GM19351 (cell line): Measurements from ENCODE around the gene KATNB1.
"Not testable (repeated sequence)": the region's sequence is repeated elsewhere in the genome, so short reads cannot be mapped to it uniquely, and the experiment has no call there.

Experiments
- ATAC-seq: cut with Tn5 transposase; IDR thresholded peaks from one replicate; pipeline ENCODE4 v1.9.1; 2021; ENCODE audit warnings: mild to moderate bottlenecking, moderate library complexity; ENCODE audit not compliant: unreplicated experiment

Gene KATNB1

DNA sequence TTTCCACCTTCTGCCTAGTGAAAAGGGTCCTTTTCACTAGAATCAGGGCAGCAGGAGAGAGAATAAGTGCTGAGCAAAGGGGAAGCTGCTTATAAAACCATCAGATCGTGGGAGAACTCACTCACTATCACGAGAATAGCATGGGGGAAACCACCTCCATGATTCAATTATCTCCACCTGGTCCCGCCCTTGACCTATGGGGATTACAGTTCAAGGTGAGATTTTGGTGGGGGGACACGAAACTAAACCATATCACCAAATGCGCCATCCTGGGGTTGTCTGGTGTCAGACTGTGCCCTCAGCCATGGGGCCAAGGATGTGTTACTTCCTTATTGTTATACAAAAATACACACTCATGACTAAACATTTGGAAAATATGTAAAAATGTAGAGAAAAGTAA is 10.4 kb upstream of the KATNB1 start:
- ATAC-seq, result no peak

DNA sequence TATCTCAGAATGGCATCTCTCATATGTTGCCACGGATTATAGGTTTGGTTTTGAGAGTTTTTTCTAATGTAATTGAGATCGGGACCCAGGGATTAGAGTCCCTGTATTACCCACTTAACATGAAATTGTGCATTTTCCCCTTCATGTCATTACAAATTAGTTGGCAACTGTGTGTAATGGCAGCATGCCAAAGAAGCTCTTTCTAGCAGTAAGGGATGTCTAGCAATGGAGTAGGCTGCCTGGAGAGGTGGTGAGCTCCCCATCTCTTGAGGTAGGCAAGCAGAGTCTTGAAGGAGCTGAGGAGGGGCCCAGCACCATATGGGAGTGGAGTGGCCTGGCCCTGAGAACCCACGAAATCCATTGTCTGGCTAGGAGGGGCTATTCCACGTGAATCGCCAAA is 10.0 kb upstream of the KATNB1 start:
- ATAC-seq, result no peak

DNA sequence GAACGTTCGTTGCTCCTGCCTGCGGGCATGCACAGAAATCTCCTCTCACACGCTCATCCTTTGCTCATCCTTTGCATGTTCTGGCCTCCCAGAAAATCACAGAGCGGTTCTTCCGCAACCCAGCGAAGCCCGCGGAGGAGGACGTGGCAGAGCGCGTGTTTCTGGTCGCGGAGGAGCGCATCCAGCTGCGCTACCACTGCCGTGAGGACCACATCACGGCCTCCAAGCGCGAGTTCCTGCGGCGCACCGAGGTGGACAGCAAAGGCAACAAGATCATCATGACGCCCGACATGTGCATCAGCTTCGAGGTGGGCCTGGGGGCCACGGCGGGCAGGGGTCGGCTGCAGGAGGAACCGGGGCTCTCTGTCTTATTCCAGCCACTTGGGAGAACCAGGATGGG is 9.6 kb upstream of the KATNB1 start:
- no peak for ATAC-seq

DNA sequence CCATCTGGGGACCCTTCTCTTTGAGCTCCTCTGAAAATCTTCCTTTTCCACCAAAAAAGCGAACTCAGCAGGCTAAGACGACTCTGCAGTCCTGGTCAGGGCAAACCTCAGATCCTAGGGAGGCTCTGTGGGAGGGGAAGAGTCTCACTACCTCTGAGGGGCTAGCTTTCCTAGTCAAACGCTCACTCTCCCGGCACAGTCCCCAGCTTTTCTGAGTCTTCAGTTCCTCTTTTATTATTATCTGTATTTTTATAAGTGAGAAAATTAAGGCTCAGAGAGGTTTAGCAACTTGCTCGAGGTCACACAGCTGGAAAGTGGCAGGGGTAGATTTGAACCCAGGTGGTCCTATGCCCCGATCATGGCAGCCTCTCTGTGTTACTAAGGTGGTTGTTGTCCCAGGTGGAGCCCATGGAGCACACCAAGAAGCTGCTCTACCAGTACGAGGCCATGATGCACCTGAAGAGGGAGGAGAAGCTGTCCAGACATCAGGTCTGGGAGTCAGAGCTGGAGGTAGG is 9.1 kb upstream of the KATNB1 start:
- ATAC-seq, result no peak

DNA sequence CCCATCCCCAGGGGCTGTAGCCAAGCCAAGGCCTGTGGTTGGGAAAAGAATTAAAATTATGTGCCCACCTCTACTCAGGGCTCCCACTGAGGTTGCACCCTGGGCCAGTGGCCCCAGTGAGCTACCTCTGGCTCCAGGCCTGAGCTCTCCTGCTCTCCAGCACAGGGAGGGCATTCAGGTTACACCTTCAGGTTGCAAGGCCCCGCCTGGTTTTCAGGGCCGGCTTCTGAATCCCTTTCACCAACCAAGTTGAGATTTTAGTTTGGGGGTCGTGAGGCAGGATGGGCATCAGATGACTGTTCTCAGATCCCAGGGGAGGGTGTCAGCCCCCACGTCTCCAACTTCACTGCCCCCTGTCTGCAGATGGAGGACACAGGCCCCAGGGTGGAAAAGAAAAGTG is 8.0 kb upstream of the KATNB1 start:
- ATAC-seq, result no peak

DNA sequence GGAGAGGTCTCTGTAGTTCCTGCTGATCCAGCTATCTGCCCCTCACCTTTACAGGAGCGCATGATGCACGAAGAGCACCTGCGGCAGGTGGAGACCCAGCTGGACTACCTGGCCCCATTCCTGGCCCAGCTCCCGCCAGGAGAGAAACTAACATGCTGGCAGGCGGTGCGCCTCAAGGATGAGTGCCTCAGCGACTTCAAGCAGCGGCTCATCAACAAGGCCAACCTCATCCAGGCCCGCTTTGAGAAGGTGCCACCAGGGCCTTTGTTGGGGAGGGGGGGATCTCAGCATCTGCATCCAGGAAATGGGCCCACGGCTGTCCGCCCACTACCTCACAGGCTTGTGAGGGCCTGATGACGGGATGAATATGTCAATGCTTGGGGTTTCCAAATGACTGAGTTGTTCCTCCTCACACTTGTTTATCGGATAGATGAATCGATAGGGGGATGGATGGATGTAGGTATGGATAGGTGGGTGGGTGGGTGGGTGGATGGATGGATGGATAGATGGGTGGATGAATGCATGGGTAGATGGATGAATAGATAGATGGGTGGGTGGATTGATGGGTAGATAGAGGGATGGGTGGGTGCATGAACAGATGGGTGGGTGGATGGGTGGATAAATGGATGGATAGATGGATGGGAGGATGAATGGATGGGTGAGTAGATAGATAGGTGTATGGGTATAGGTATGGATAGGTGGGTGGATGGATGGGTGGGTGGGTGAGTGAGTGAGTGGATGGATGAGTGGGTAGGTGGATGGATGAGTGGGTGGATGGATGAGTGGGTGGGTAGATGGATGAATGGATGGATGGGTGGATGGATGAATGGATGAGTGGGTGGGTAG is 7.0 kb upstream of the KATNB1 start:
- ATAC-seq, result no peak

DNA sequence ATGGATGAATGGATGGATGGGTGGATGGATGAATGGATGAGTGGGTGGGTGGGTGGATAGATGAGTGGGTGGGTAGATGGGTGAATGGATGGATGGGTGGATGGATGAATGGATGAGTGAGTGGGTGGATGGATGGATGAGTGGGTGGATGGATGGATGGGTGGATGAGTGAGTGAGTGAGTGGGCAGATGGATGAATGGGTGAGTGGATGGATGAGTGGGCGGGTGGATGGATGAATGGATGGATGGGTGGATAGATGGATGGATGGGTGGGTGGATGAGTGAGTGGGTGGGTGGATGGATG is 6.4 kb upstream of the KATNB1 start:
- no peak for ATAC-seq

DNA sequence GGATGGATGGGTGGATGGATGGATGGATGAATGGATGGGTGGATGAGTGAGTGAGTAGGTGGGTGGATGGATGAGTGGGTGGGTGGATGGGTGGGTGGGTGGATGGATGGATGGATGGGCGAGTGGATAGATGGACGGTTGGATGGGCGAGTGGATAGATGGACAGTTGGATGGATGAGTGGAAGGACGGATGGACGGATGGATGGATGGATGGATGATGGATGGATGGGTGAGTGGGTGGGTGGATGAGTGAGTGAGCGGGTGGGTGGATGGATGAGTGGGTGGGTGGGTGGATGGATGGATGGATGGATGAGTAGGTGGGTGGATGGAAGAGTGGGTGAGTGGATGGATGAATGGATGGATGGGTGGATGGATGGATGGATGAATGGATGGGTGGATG is 5.7 kb upstream of the KATNB1 start:
- ATAC-seq, result not testable (repeated sequence)

DNA sequence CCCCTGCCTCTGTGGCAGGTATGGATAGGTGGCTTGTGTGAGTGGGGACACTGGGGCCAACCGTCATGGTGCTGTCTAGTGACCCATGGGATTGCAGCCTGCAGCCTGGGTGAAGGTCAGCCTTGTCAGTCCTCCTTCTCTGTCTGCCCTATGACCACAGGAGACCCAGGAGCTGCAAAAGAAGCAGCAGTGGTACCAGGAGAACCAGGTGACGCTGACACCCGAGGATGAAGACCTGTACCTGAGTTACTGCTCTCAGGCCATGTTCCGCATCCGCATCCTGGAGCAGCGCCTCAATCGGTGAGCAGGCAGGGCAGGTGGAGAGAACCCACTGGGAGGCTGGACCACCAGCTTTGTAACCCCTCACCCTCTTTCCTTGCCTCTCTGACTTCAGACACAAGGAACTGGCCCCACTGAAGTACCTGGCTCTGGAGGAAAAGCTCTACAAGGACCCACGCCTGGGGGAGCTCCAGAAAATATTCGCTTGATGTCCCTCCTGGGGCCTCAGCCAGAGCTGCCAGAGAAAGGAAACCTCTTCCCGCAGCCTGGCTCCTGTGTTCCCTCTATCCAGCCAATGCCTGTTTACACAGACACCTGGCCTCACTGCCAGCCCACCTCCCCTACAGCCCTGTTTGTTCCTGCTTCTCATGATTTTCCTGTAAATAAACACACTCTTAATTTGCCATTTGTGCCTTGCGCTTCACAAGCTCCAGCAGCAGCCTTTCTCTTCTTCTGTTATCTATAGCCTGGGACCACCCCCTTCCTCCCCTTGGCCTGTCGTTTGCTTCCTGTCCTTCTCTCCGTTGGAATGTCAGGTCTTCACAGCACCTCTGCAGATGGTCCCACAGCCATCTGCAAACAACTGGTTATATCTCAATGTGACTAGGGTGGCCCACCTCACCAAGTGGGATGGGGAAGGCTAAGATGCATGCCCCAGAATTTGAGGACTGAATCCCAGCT is 4.5 kb upstream of the KATNB1 start:
- no peak for ATAC-seq

DNA sequence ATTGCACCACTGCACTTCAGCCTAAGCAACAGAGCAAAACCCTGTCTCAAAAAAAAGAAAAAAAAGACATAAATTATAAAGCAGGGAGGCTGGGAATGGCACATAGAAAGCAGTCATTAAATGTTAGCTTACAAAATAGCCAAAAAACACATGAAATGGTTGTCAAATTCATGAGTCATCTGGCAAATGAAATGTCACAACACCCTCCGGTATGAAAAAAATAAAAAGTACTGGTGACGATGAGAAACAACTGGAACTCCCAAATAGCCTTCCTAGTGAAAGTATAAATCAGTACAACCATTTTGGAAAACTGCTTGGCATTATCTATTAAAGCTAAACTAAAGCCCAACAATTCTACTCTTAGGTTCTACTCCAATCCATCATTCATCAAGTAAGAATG is 3.5 kb upstream of the KATNB1 start:
- ATAC-seq, result no peak

DNA sequence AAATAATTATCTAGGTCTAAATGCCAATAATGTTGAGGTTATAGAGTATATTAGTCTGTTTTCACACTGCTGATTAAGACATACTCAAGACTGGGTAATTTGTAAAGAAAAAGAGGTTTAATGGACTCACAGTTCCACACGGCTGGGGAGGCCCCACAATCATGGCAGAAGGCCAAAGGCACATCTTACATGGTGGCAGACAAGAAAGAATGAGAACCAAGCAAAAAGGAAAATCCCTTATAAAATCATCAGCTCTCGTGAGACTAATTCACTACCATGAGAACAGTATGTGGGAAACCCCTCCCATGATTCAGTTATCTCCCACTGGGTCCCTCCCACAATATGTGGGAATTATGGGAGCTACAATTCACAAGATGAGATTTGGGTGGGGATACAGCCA is 2.9 kb upstream of the KATNB1 start:
- ATAC-seq, result no peak

DNA sequence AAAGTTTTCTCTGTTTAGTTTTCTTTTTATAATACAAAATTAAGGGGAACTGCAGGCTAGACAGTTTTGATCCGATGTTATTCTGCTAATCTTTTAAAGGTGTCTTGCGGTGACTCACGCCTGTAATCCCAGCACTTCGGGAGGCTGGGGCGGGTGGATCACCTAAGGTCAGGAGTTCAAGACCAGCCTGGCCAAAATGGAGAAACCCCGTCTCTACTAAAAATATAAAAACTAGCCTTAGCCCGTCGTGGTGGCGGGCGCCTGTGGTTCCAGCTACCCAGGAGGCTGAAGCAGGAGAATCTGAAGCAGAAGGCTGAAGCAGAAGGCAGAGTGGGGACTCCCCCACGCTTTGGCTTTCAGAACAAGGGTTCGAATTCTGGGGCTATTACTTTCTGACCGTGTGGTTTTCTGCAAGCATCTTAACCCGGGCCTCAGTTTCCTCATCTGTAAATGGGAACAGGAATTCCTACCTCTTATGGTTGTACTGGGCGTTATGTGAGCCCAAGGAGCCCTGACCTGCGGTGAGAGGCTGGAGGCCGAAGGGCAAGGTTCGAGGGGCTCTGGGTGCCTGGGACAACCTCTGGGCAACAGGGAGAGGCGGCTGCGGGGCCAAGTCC is 1.2 kb upstream of the KATNB1 start:
- no peak for ATAC-seq

DNA sequence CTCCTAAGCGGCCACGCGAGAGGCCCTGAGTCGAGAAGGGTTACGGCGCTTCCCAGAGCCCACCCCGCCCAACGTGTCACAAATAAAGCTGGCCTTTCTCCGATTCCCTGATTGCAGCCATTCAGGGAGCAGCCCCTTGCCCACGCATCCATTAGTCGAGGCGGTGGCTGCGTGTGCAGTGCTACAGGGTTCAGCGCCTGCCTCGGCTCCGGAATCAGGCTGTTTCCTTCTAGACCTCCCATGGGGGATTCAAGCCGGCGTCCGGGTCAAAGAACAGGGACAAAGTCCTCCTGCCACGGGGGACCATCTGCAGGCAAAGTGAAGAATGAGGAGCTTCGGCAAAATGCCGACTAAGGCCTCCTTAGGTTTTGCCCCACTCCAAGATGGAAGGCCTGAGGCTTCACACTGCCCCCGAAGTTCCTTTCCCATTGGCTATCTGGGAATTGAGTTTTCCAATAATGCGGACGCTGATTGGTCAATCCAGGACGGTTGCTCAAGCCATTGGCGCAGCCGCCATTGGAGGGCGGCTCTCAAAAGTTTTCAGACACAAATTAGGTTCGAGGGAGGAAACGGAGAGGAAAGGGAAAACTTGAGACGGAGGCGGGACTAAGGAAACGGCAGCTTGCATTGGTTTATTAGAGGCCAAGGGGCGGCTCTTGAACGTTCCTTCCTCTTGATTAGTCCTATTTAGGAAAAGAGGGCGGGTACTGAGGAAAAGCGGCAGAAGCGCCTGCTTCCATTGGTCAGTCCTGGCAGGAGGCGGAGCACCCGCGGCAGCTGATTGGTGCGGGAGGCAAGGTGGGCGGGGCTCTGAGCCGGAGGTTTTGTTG is 430 bp upstream of the KATNB1 start:
- ATAC-seq, result peak; percentile 82

DNA sequence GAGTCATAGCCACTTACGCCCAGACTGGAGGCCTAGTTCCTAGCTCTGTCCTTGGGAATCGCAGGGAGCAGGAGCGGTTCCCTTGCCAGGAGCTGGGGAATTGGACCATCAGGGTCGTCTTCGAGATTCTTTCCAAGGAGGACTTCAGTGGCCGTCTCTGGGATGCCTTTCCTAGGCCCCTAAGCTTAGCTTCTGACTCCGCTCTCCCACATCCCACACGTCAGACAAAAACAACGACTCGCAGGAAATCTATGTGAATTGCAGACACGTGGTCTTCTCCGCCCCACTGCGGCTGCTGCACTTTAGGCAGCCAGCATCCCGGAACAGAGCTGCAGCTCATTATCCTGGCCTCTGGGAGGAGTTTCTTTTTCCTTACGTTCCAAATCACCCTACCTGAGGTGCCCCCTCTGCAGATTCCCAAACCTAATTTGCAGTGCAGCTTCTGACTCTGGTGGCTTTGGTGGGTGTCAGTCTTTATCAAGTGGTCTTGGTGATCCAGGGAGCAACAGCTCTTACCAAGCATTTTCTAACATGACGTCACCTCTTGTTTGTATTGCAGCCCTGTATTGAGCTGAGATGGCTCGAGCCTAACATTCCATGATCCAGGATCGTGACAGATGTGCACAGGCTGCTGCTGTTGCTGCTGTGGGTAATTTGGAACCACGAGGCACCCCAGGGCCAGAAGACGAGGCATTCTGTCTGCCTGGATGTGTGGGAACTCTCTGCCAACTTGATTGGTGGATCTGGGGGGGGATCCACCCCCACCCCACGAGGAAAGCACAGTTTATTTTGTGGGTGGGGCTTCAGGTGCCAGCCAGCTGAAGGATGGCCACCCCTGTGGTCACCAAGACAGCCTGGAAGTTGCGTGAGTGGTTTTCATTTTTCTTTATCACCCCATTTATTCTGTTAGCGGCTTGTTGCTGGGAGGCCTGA is 1.1 kb downstream of the KATNB1 start:
- ATAC-seq, result no peak

DNA sequence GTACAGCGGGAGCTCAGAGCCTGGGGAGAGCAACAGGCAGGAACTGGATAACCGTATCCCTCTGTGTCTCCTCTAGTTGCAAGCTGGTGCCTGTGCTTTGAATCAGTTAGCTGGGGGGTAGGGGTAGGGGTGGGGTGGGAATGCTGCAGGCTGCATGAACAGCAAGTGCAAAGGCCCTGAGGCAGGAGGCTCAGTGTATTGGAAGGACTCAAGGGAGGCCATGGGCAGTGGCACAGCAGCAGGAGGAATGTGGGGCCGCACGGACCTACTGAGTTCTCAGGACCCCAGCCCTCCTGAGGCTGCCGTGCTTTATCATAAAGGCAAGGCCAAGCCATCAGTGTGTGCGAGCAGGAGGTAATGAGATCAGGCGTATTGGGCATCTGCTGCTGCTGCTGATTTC is 3.3 kb downstream of the KATNB1 start:
- ATAC-seq, result no peak

DNA sequence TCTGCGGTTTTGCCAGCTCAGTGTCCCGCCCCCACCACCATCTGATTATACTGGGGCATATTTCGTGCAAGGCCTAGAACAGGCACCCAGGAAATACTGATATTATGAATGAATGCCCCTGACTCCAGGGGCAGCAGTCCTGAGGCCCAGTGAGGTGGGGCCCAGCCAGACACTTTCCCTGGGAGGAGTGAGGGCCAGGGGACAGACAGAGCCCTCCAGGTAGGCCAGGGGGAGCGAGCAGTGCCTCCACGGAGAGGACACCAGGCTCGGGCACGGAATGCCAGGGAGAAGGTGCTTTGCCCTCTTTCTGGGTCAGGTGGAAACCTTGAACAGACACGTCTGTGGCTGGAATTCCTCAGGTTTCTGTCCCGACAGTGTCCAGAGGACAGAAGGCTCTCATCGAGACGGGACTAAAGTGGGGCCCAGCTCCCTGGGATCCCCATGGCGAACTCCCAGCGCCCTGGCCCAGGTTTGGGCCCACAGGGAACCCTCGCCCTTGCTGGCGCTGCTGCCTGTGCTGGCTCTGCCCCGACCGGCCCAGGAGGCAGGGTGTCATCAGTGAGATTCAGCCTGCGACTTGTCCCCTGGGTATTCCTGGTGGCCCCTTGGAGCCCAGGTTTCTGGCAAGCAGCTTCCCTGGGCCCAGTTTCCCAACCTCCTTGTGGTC is 4.3 kb downstream of the KATNB1 start:
- no peak for ATAC-seq

DNA sequence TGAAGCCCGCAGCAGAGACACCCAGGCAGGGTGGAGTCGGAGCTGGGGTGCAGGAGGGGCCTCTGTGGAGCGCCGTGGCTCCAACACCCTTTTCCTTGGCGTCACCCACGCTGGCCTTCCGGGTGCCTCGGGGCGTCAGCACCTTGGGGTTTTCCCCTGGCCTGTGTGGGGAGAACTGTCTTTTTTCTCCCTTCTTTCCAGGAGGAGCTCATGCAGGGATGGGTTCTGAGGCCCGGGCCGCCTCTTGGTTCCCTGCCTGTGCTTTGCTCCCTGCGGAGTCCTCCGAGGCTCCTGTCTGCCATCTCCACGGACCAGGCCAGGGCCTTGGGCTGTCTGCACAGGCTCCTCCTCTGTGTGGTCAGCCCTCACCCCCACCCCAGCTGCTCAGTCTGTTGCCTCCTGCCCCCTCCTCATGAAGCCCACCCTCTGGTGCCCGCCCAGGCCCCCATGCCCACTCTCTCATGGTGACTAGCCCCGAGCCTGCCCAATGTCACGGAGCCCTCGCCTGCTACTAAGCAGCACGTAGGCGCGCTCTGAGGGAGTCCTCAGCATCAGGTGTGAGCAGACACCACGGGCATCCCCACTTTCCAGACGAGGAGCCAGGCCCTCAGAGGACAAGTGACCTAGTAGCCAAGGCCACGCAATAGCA is 5.0 kb downstream of the KATNB1 start:
- no peak for ATAC-seq

DNA sequence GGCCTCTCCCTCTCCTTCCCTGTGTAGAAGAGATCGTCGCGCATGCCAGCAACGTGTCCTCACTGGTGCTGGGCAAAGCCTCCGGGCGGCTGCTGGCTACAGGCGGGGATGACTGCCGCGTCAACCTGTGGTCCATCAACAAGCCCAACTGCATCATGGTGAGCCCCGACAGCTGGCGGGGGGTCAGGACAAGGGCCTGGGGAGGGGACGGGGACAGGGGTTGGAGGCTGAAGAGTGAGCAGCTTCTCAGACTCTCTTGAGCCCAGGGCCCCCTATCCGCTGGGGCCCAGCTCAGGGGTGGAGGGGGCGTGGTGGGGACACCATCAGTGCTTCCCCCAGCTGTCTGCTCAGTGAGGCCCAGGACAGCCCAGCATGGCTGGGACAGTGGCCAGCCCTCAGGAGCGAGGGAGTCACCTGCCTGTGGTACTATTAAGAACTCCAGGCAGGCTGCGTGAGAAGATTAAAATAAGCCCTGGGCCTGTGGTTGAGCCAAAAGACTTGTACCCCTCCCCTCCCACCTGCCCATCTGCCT is 6.2 kb downstream of the KATNB1 start:
- no peak for ATAC-seq
